OCI-LY3 (cell line): Measurements from ENCODE around the gene NLRC5.

Experiments used
- H2AFZ ChIP-seq: fragments of 200-600, 300-600 bp; shearing (Covaris generic); 2 replicates; pipeline ENCODE4 v1.6.0; 2014; ENCODE audit warnings: antibody characterized with exemption, low read depth, low read length
- H3K27ac ChIP-seq: fragments of 200-600, 300-600 bp; sonication (generic); 2 replicates; pipeline ENCODE4 v1.5.1; 2014; ENCODE audit warnings: mild to moderate bottlenecking, low read length, moderate library complexity, mixed read lengths
- H3K27me3 ChIP-seq: fragments of 200-600, 300-600 bp; sonication (generic); 2 replicates; pipeline ENCODE4 v1.6.1; 2014; ENCODE audit warnings: low read depth, low read length, mixed read lengths
- H3K36me3 ChIP-seq: fragments of 200-600, 300-600 bp; sonication (generic); replicated peaks from 2 replicates; pipeline ENCODE3; 2014; ENCODE audit warnings: low read depth, low read length, mixed read lengths
- H3K4me1 ChIP-seq: fragments of 300-600, 200-600 bp; sonication (generic); 2 replicates; pipeline ENCODE4 v1.6.1; 2014; ENCODE audit warnings: low read length, mixed read lengths
- H3K4me2 ChIP-seq: fragments of 200-600, 300-600 bp; sonication (generic); 2 replicates; pipeline ENCODE4 v1.6.1; 2014; ENCODE audit warnings: low read length, mixed read lengths
- H3K4me3 ChIP-seq: fragments of 300-600, 200-600 bp; sonication (generic); 2 replicates; pipeline ENCODE4 v1.5.1; 2014; ENCODE audit warnings: antibody characterized with exemption, mild to moderate bottlenecking, low read length, moderate library complexity
- H3K79me2 ChIP-seq: fragments of 300-600, 200-600 bp; shearing (Covaris generic); 2 replicates; pipeline ENCODE4 v1.6.1; 2014; ENCODE audit warnings: mild to moderate bottlenecking, low read length, mixed read lengths
- H3K9ac ChIP-seq: fragments of 300-600, 200-600 bp; shearing (Covaris generic); 2 replicates; pipeline ENCODE4 v1.6.0; 2014; ENCODE audit warnings: mild to moderate bottlenecking, low read length, moderate library complexity
- H3K9me3 ChIP-seq: fragments of 200-600, 300-600 bp; shearing (Covaris generic); 2 replicates; pipeline ENCODE4 v1.6.1; 2014; ENCODE audit warnings: low read length, mixed read lengths; ENCODE audit not compliant: insufficient read depth
- H4K20me1 ChIP-seq: fragments of 200-600, 300-600 bp; sonication (generic); 2 replicates; pipeline ENCODE4 v1.6.1; 2016; ENCODE audit warnings: low read length, mixed read lengths; ENCODE audit not compliant: insufficient read depth
- CTCF ChIP-seq: fragments of 200-600, 300-600 bp; sonication (generic); IDR thresholded peaks from 2 replicates; pipeline ENCODE4 v1.5.1; 2014; ENCODE audit warnings: antibody characterized with exemption, low read length, low read depth
- EZH2phosphoT487 ChIP-seq: fragments of 200-600 bp; shearing (Covaris generic); IDR thresholded peaks from 2 replicates; pipeline ENCODE4 v1.6.1; 2018; ENCODE audit warnings: antibody characterized with exemption, mixed run types, low read depth

NLRC5 gene

DNA sequence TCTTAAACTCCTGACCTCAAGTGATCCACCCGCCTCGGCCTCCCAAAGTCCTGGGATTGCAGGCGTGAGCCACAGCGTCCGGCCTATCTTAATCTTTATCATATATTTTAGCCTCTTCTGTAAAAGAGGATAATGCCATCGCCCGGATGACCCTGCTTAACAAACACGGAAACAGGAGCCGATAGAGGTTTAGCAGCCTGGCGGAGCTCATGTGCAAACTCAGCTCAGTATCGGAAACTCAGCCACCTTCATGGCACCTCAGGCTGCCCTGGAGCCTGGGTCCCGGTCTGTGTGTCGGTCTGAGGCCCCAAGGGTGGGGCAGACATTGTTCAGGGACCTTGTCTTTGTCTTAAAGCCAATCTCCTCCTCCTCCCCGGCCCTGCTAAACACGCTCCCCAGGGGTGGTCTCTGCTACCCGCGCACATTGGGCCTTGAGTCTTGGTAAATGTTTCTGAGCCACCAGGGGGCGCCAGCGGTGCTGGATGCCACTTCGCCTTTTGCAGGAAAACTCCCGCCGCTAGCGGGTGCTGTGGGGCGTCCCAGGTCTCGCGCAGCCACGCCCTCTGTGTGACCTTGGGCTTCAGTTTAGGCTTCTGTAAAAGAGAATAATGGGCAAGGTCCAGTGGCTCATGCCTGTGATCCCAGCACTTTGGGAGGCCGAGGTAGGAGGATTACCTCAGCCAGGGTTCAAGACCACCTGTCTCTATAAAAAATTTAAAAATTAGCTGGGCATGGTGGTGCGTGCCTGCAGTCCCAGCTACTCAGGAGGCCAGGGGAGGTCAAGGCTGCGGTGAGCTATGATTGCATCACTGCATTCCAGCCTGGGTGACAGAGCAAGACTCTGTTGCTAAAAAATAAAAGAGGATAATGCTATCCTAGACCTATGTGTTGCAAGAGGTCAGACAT is 24.9 kb upstream of the NLRC5 start:
- no peaks in the 10 kb centered on the region for H3K27me3 ChIP-seq
- H3K9me3 ChIP-seq, result no peaks in the 10 kb centered on the region
- H4K20me1 ChIP-seq, result no peaks in the 10 kb centered on the region
- TF ChIP-seq EZH2phosphoT487 (no peak), CTCF (peak; percentile 100)
- peak overlapping the region; percentile 53 for H3K4me2 ChIP-seq
- no peaks in the 10 kb centered on the region for H3K79me2 ChIP-seq
- H3K9ac ChIP-seq, result peak overlapping the region; percentile 30; the same call in 1 of the 2 replicates
- peak overlapping the region; percentile 92 for H2AFZ ChIP-seq
- H3K27ac ChIP-seq, result no peak overlapping the region
- peaks cover 14% of the 10 kb centered on the region for H3K4me1 ChIP-seq
- H3K36me3 ChIP-seq, result no peaks in the 10 kb centered on the region
- 0 out of 2 replicates have a peak overlapping the region, but pooled peaks have one; percentile 29 for H3K4me3 ChIP-seq

DNA sequence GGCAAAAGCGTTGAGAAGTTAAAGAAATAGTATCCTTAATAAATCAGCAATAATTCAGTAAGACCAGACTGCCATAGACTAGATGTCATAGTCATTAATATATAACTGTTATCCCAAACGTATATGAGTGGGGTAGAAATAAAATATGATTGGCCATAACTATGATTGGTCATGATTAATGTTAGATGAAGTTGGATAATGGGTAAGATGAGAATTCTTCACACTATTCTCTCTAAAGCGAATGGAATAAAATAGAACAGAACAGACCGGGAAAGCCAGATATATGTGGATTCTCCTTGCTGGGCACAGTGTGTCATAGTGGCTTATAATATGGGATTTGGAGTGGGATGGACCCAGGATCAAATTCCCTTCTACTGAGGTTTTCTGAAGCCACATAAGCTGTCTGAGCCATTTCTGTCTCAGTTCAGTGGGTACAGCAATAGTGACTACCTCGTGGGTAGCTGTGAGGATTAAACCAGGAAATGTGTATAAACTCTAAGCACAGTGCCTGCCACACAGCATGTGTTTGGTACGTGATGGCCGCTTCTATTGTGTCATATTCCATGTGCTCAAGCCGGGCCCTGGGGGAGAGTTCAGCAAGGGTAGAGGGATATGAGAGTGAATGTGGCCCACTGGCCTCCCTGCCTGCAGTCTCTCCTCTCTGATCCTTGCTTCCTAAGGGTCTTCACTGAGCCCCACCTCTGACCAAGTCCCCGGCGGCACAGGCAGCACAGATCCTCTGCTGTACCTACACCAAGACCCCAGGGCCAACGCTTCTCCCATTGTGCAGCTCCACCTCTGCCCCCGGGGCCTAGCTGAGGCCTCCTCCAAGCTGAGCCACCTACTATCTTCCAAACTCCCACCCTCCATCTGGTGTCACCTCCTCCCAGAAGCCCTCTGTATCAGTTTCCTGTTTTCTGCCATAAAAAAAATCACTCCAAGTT is 23.9 kb upstream of the NLRC5 start:
- Histone ChIP-seq H3K4me2 (0 out of 2 replicates have a peak overlapping the region, but pooled peaks have one; percentile 18), H4K20me1 (no peaks in the 10 kb centered on the region), H3K27ac (no peak overlapping the region), H3K79me2 (no peaks in the 10 kb centered on the region), H3K9ac (no peak overlapping the region), H3K9me3 (no peaks in the 10 kb centered on the region), H2AFZ (no peak overlapping the region; the same call in 1 of the 2 replicates), H3K36me3 (no peaks in the 10 kb centered on the region), H3K27me3 (no peaks in the 10 kb centered on the region), H3K4me3 (no peak overlapping the region), H3K4me1 (peaks cover 14% of the 10 kb centered on the region)
- TF ChIP-seq CTCF (no peak), EZH2phosphoT487 (no peak)

DNA sequence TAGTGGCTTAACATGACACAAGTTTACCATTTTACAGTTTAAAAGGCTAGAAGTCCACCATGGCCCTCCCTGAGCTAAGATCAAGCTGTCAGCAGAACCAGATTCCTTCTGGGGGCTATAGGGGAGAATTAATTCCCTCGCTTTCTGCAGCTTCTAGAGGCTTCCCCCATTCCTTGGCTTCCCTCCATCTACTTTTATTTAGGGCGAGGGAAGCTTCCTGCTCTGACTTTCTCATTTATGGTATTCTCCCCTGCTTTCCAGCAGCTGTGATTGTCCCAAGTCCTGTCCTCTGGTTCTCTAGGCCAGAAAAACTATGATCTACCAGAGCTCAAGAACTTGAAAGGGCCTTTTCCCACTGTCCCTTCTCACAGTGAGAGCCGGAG is 23.3 kb upstream of the NLRC5 start:
- TF ChIP-seq EZH2phosphoT487, result no peak
- no peak for TF ChIP-seq CTCF
- Histone ChIP-seq H3K36me3 (no peaks in the 10 kb centered on the region), H2AFZ (no peak overlapping the region), H3K79me2 (no peaks in the 10 kb centered on the region), H3K4me1 (peaks cover 16% of the 10 kb centered on the region), H3K27ac (no peak overlapping the region), H4K20me1 (no peaks in the 10 kb centered on the region), H3K9ac (no peak overlapping the region), H3K4me2 (no peak overlapping the region), H3K4me3 (no peak overlapping the region), H3K9me3 (no peaks in the 10 kb centered on the region), H3K27me3 (no peaks in the 10 kb centered on the region)

- no peak overlapping the region for H3K4me2 ChIP-seq
- no peaks in the 10 kb centered on the region for H3K79me2 ChIP-seq
- H2AFZ ChIP-seq, result no peak overlapping the region
- no peak overlapping the region for H3K4me3 ChIP-seq
- TF ChIP-seq EZH2phosphoT487, result no peak
- no peak for TF ChIP-seq CTCF
- H4K20me1 ChIP-seq, result no peaks in the 10 kb centered on the region
- no peaks in the 10 kb centered on the region for H3K9me3 ChIP-seq
- no peaks in the 10 kb centered on the region for H3K27me3 ChIP-seq
- peaks cover 23% of the 10 kb centered on the region for H3K4me1 ChIP-seq
- no peaks in the 10 kb centered on the region for H3K36me3 ChIP-seq
- H3K9ac ChIP-seq, result no peak overlapping the region
- H3K27ac ChIP-seq, result no peak overlapping the region
Observed at GRCh38 chr16:56967733-56968132, 21.6 kb upstream of the NLRC5 start.
